ENCODE results near the gene ARHGAP24. TPM values are rescaled to one million over a fixed set of nuclear protein-coding genes. Genes with fewer than 3 reads are reported as not detected.

Gene ARHGAP24
- total RNA-seq, 1 experiment from 2014 or later: 2.1 TPM

- TF ChIP-seq E2F5 (CRISPR knock-in tag; IDR thresholded peaks at IDR 0.05): no peak
- TF ChIP-seq RORB (CRISPR knock-in tag; IDR thresholded peaks at IDR 0.05): no peak
- no peak for TF ChIP-seq ERG (CRISPR knock-in tag; IDR thresholded peaks at IDR 0.05)
- no peak for TF ChIP-seq ZNF263 (CRISPR knock-in tag; IDR thresholded peaks at IDR 0.05; ENCODE audit: low read depth)
- TF ChIP-seq IRF2 (CRISPR knock-in tag; IDR thresholded peaks at IDR 0.05; ENCODE audit: borderline replicate concordance, low read depth): no peak
- TF ChIP-seq, protein P1, sequence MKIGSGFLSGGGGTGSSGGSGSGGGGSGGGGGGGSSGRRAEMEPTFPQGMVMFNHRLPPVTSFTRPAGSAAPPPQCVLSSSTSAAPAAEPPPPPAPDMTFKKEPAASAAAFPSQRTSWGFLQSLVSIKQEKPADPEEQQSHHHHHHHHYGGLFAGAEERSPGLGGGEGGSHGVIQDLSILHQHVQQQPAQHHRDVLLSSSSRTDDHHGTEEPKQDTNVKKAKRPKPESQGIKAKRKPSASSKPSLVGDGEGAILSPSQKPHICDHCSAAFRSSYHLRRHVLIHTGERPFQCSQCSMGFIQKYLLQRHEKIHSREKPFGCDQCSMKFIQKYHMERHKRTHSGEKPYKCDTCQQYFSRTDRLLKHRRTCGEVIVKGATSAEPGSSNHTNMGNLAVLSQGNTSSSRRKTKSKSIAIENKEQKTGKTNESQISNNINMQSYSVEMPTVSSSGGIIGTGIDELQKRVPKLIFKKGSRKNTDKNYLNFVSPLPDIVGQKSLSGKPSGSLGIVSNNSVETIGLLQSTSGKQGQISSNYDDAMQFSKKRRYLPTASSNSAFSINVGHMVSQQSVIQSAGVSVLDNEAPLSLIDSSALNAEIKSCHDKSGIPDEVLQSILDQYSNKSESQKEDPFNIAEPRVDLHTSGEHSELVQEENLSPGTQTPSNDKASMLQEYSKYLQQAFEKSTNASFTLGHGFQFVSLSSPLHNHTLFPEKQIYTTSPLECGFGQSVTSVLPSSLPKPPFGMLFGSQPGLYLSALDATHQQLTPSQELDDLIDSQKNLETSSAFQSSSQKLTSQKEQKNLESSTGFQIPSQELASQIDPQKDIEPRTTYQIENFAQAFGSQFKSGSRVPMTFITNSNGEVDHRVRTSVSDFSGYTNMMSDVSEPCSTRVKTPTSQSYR (CRISPR knock-in tag; IDR thresholded peaks at IDR 0.05): no peak
- no peak for TF ChIP-seq HMGXB4 (CRISPR knock-in tag; IDR thresholded peaks at IDR 0.05)
- TF ChIP-seq, protein P2, sequence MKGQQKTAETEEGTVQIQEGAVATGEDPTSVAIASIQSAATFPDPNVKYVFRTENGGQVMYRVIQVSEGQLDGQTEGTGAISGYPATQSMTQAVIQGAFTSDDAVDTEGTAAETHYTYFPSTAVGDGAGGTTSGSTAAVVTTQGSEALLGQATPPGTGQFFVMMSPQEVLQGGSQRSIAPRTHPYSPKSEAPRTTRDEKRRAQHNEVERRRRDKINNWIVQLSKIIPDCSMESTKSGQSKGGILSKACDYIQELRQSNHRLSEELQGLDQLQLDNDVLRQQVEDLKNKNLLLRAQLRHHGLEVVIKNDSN (CRISPR knock-in tag; IDR thresholded peaks at IDR 0.05): no peak
- TF ChIP-seq CREM (CRISPR knock-in tag; IDR thresholded peaks at IDR 0.05): no peak
- TF ChIP-seq JUN (CRISPR knock-in tag; IDR thresholded peaks at IDR 0.05): no peak
These were observed 116.6 kb downstream of the ARHGAP24 start (continued) for GRCh38 chr4:85591406-85592098.

DNA sequence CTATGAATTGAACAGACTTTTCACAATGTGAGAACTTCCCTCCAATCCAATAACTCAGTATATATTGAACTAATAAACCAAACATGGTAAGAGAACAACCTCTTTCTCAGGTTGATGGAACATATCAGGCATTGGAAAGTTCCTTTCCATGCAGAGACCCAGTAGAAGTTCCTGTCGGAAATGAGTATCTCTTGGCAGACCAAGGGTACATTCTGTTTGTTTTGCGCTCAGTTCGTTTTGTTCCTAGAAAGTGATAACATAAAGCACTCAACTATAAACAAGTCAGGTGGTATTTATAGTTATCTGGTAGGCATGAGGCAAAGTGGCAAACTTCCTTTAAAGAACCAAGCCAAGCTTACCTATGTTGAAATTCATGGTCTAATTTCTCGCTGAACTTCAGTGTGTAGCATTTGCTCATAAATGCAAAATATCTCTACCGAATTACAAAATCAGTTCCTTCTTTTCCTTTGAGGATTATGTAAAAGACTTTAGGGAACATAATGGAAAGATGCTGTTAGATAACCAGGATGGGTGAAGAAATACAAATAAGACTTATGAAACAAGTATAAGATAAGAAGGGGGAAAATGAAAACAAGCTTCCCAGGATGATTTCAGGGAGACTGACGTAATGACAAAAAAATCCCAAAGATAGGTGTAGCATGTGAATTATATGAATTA is 120.3 kb downstream of the ARHGAP24 start:
- no peak overlapping the region for H3K4me3 Mint-ChIP-seq
- no peaks in the 10 kb centered on the region for H3K4me1 Mint-ChIP-seq
- DNase-seq (ENCODE audit: low spot score): no peak
- POLR2A ChIA-PET: no interaction called here
- H3K9me3 Mint-ChIP-seq: no peaks in the 10 kb centered on the region; the same call in 1 of the 2 replicates
- H3K36me3 Mint-ChIP-seq: no peaks in the 10 kb centered on the region
- ATAC-seq: no peak
- no peak overlapping the region for H3K27ac Mint-ChIP-seq
- H3K27me3 Mint-ChIP-seq (ENCODE audit: low read depth): no peaks in the 10 kb centered on the region
- CTCF ChIA-PET: no interaction called here
- TF ChIP-seq SMAD4 (CRISPR knock-in tag; IDR thresholded peaks at IDR 0.05) (no peak), CREM (CRISPR knock-in tag; IDR thresholded peaks at IDR 0.05) (no peak), ZNF138 (CRISPR knock-in tag; conservative IDR thresholded peaks at IDR 0.05) (no peak), CBFB (CRISPR knock-in tag; IDR thresholded peaks at IDR 0.05; ENCODE audit: low read depth) (no peak), ERG (CRISPR knock-in tag; IDR thresholded peaks at IDR 0.05) (no peak), NFYB (CRISPR knock-in tag; conservative IDR thresholded peaks at IDR 0.05; ENCODE audit: low read depth) (no peak), GRHL2 (CRISPR knock-in tag; IDR thresholded peaks at IDR 0.05; ENCODE audit: insufficient replicate concordance, severe bottlenecking) (no peak), TEAD4 (CRISPR knock-in tag; IDR thresholded peaks at IDR 0.05) (no peak), IRF2 (CRISPR knock-in tag; IDR thresholded peaks at IDR 0.05; ENCODE audit: borderline replicate concordance, low read depth) (no peak), HMGA2 (CRISPR knock-in tag; IDR thresholded peaks at IDR 0.05) (no peak), PRDM15 (CRISPR knock-in tag; IDR thresholded peaks at IDR 0.05) (no peak), HMGXB4 (CRISPR knock-in tag; IDR thresholded peaks at IDR 0.05) (no peak), ZMAT4 (CRISPR knock-in tag; IDR thresholded peaks at IDR 0.05) (no peak)
